Esophagus squamous epithelium (tissue), 4 donors: ENCODE measurements around the gene PDZRN4.

ENCODE experiments used
- CTCF ChIP-seq, 6 experiments: fragments of 450-650 bp in 4 of 6; fragments of 200-600 bp in 2 of 6; sonication (generic) in 2 of 6; IDR thresholded peaks; one replicate each; pipeline ENCODE4 v1.5.1; 2016 to 2019; ENCODE audit warnings: antibody characterized with exemption in 6 of 6, mild to moderate bottlenecking in 4 of 6, moderate library complexity in 4 of 6
- POLR2A ChIP-seq, 4 donors: fragments of 450-650 bp; IDR thresholded peaks; one replicate each; pipeline ENCODE4 v1.6.1; 2017; ENCODE audit warnings: antibody characterized with exemption in 4 of 4, mild to moderate bottlenecking in 4 of 4, moderate library complexity in 3 of 4

DNA sequence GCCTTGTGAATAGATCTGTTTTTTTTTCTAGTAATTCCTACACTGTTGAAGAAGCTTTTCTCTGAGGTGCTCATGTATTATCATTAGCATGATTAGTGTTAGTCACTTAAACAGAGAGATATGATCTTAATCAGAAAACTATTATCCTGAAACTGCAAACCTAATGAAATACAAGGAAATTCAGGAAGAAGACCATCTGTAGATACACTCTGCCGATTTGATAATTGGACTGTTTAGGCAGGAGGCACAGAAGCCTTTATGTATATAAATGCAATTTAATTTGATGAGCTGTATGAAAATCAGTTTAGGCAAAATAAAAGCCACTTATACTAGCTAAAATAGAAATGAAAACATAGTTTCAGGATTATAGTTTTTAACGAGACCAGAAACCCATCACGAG, 23.3 kb downstream of the PDZRN4 start:
- TF ChIP-seq CTCF (IDR thresholded peaks at IDR 0.05) = no peak
- no peak for TF ChIP-seq POLR2A (IDR thresholded peaks at IDR 0.05)
